Muscle layer of duodenum (tissue), 2 donors: ENCODE results near the gene FABP1.

ENCODE experiments used
- H3K27ac ChIP-seq: one replicate; pipeline ENCODE4 v1.7.0; 2013; ENCODE audit warnings: mild to moderate bottlenecking, low read length
- H3K27me3 ChIP-seq: one replicate; pipeline ENCODE4 v1.7.0; 2013; ENCODE audit warnings: low read depth, mild to moderate bottlenecking, control low read depth, low read length
- H3K36me3 ChIP-seq, 2 donors: one replicate each; pipeline ENCODE4 v1.7.0; 2013; ENCODE audit warnings: low read length in 2 of 2, control low read depth in 1 of 2, mild to moderate bottlenecking in 1 of 2; ENCODE audit not compliant: insufficient read depth in 2 of 2, control insufficient read depth in 1 of 2
- H3K4me1 ChIP-seq, 2 donors: one replicate each; pipeline ENCODE4 v1.7.0; 2013; ENCODE audit warnings: low read length in 2 of 2, mild to moderate bottlenecking in 2 of 2, control low read depth in 1 of 2, moderate library complexity in 1 of 2; ENCODE audit not compliant: insufficient read depth in 2 of 2, control insufficient read depth in 1 of 2
- H3K4me3 ChIP-seq, 2 donors: one replicate each; pipeline ENCODE4 v1.7.0; 2013; ENCODE audit warnings: low read length in 2 of 2, low read depth in 1 of 2, mild to moderate bottlenecking in 1 of 2
- H3K9me3 ChIP-seq, 2 donors: one replicate each; pipeline ENCODE4 v1.7.0; 2013; ENCODE audit warnings: low read length in 2 of 2, control low read depth in 1 of 2, mild to moderate bottlenecking in 1 of 2; ENCODE audit not compliant: control insufficient read depth in 1 of 2
- donor health status: healthy.

FABP1 gene

DNA sequence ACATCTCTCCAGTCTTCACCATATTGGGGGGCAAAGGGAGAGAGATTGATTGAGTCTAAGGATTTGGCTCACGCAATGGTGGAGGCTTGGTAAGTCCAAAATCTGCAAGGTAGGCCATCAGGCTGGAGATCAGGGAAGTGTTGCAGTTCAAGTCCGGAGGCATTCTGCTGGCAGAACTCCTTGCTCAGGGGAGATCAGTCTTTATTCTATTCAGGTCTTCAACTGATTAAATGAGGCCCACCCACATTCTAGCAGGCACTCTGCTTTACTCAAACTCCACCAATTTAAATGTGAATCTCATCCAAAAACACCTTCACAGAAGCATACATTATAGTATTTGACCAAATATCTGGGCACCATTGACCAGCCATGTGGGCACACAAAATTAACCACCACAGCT lies 38.9 kb downstream of the FABP1 start:
- Histone ChIP-seq H3K4me3 (no peak overlapping the region), H3K27ac (no peak overlapping the region), H3K36me3 (peaks cover 0 to 19% of the 10 kb centered on the region in 2 donors), H3K9me3 (no peaks in the 10 kb centered on the region), H3K4me1 (no peaks in the 10 kb centered on the region), H3K27me3 (no peaks in the 10 kb centered on the region)

GRCh38 chr2:88087763-88088162 lies 40.1 kb downstream of the FABP1 start:
- Histone ChIP-seq H3K4me3 (no peak overlapping the region), H3K27me3 (no peaks in the 10 kb centered on the region), H3K27ac (no peak overlapping the region), H3K9me3 (no peaks in the 10 kb centered on the region), H3K4me1 (no peaks in the 10 kb centered on the region), H3K36me3 (peaks cover 0 to 19% of the 10 kb centered on the region in 2 donors)

DNA sequence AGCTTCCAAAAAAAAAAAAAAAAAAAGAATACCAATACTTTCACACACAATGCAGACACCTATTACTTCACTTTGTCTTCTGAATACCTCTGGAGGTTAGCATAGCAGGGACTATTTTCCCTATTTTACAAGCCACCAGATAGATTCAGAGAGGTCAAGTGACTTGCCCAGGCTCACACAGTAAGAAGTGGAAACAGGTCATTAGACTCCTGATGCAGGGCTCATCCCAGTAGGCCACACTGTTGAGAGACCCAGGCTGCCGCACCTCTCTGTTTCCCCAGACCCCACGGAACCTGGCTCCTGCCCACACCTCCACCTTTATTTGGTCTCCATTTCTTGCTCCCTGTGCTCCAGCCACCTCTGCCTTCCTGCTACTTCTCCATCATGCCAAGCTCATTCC lies 40.8 kb downstream of the FABP1 start:
- Histone ChIP-seq H3K27ac (no peak overlapping the region), H3K4me1 (peaks cover 0 to 6% of the 10 kb centered on the region in 2 donors), H3K36me3 (peaks cover 0 to 18% of the 10 kb centered on the region in 2 donors), H3K4me3 (no peak overlapping the region), H3K27me3 (no peaks in the 10 kb centered on the region), H3K9me3 (no peaks in the 10 kb centered on the region)

- Histone ChIP-seq H3K36me3 (peaks cover 0 to 15% of the 10 kb centered on the region in 2 donors), H3K4me1 (peaks cover 0 to 9% of the 10 kb centered on the region in 2 donors), H3K27me3 (no peaks in the 10 kb centered on the region), H3K4me3 (no peak overlapping the region), H3K27ac (no peak overlapping the region), H3K9me3 (no peaks in the 10 kb centered on the region)
These were observed 41.5 kb downstream of the FABP1 start for GRCh38 chr2:88086401-88086800.

DNA sequence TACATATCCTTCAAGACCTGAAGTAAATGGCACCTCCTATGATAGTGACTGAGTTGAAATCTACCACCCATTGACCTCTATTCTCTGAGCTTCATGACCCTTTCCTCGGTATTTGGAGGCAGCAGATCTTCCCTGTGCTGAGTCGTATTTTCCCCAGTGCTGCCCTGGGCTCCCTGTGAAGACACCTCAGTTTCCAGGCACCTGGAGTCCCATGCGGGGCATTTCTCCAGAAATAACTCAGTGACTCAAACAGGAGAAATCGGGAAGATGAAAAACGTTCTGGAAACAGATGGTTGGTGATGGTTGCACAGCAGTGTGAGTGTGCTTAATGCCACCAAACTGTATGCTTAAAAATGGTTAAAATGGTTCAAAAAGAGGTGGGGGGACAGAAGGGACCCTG lies 42.3 kb downstream of the FABP1 start:
- Histone ChIP-seq H3K27me3 (no peaks in the 10 kb centered on the region), H3K27ac (no peak overlapping the region), H3K9me3 (no peaks in the 10 kb centered on the region), H3K4me3 (no peak overlapping the region), H3K36me3 (peaks cover 0 to 15% of the 10 kb centered on the region in 2 donors), H3K4me1 (peaks cover 0 to 9% of the 10 kb centered on the region in 2 donors)

DNA sequence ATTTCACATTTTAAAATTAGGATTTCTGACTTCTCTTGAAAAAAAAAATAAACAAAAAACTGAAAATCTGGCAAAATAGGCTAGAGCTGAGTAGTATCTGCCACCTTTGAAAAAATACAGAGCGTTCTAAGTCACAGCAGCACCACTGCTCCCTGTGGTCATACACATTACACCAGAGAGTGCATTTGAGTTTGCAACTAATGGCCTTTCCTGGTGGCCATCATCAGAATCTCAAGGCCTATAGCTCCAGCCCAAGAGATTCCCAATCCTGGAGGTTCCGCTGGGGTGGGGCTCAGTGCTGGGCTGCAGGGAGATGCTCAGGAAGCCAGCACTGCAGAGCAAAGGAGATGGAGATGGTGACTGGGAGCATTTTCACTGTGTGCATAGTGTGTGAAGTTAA lies 42.8 kb downstream of the FABP1 start:
- no peak overlapping the region for H3K4me3 ChIP-seq
- H3K27ac ChIP-seq, result no peak overlapping the region
- no peaks in the 10 kb centered on the region for H3K9me3 ChIP-seq
- peaks cover 0 to 9% of the 10 kb centered on the region in 2 donors for H3K4me1 ChIP-seq
- no peaks in the 10 kb centered on the region for H3K27me3 ChIP-seq
- H3K36me3 ChIP-seq, result peaks cover 0 to 15% of the 10 kb centered on the region in 2 donors

GRCh38 chr2:88082781-88083180 lies 45.1 kb downstream of the FABP1 start:
- Histone ChIP-seq H3K27me3 (no peaks in the 10 kb centered on the region), H3K4me1 (peaks cover 0 to 16% of the 10 kb centered on the region in 2 donors), H3K9me3 (no peaks in the 10 kb centered on the region), H3K27ac (no peak overlapping the region), H3K36me3 (peaks cover 0 to 6% of the 10 kb centered on the region in 2 donors), H3K4me3 (no peak overlapping the region)

DNA sequence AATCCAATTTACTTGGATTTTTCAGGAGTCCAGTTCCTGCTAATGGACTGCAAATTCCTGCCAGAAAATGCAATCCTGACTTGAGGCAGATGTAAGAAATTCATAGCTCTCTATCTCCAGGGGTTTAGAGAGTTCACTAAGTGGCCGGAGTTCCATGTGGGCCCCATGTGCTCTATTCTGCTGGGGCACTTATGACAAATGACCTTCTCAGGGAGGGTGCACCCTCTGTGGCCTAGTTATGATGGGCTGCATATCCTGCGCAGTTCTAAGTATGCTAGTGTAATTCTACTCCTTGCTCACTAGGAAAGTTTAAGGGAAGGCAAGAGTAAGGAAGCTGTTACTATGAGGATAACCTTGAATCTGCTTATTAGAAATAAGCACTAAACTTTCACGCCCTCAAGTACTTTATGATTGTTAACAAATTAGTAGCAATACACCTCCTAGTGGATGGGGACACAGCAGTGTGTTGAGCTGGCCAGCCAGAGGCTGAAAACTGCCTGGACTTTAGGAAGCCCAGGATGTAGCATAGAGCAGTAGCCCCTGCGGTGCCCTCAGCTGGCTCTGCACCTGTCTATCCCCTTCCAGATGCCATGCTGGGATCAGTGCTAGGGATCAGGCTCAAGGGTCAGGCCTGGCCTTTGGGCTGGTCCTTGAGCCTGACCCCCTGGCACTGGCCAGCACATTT lies 45.8 kb downstream of the FABP1 start:
- Histone ChIP-seq H3K4me3 (no peak overlapping the region), H3K4me1 (peaks cover 0 to 19% of the 10 kb centered on the region in 2 donors), H3K9me3 (no peaks in the 10 kb centered on the region), H3K36me3 (peaks cover 0 to 6% of the 10 kb centered on the region in 2 donors), H3K27ac (no peak overlapping the region), H3K27me3 (no peaks in the 10 kb centered on the region)

- Histone ChIP-seq H3K9me3 (no peaks in the 10 kb centered on the region), H3K36me3 (peaks cover 0 to 6% of the 10 kb centered on the region in 2 donors), H3K27ac (no peak overlapping the region), H3K27me3 (no peaks in the 10 kb centered on the region), H3K4me1 (peaks cover 0 to 24% of the 10 kb centered on the region in 2 donors), H3K4me3 (no peak overlapping the region)
These were observed 47.3 kb downstream of the FABP1 start for GRCh38 chr2:88080545-88080944.

DNA sequence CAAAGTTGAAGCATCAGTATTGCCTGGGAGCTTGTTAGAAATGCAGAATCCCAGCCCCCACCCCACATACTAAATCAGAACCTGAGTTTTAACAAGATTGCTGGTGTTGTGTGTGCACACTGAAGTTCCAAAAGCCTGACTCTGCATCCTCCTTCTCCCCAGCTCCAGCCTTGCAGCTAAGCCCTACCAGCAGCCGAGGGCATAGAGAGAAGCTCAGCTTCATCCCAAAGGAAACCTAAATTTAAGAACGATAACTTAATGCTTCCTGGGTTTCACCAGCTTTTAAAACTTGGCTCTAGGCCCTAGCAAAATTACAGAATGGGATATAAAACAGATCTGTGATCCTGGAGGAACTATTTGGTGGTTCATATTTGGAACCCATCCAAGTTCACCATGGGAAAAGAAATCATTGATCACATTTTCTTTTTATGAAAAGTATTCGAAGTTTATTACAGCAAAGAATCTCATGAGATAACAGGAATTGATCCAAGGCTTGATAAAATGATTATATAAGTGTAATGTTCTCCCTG lies 49.2 kb downstream of the FABP1 start:
- Histone ChIP-seq H3K27me3 (no peaks in the 10 kb centered on the region), H3K36me3 (no peaks in the 10 kb centered on the region), H3K9me3 (no peaks in the 10 kb centered on the region), H3K27ac (no peak overlapping the region), H3K4me1 (peaks cover 0 to 24% of the 10 kb centered on the region in 2 donors), H3K4me3 (no peak overlapping the region)

- Histone ChIP-seq H3K36me3 (no peaks in the 10 kb centered on the region), H3K4me3 (no peak overlapping the region), H3K9me3 (no peaks in the 10 kb centered on the region), H3K4me1 (peaks cover 0 to 19% of the 10 kb centered on the region in 2 donors), H3K27ac (no peak overlapping the region), H3K27me3 (no peaks in the 10 kb centered on the region)
These were observed 50.8 kb downstream of the FABP1 start for GRCh38 chr2:88077080-88077479.

- H3K9me3 ChIP-seq, result no peaks in the 10 kb centered on the region
- no peaks in the 10 kb centered on the region for H3K36me3 ChIP-seq
- peaks cover 0 to 15% of the 10 kb centered on the region in 2 donors for H3K4me1 ChIP-seq
- no peaks in the 10 kb centered on the region for H3K27me3 ChIP-seq
- H3K27ac ChIP-seq, result peak overlapping the region; percentile 58
- H3K4me3 ChIP-seq, result no peak overlapping the region
These were observed 53.0 kb downstream of the FABP1 start for GRCh38 chr2:88074854-88075292.
